ENCODE measurements around the gene ASB3.
"Not testable (repeated sequence)": the region's sequence is repeated elsewhere in the genome, so short reads cannot be mapped to it uniquely, and the experiment has no call there.

Gene ASB3

GRCh38 chr2:53786705-53787613 is at the start of gene ASB3, which contains the start of gene ERLEC1:
TSS of gene ASB3 (minus strand) at chr2:53786953. CDS start at chr2:53765572, 21,381 bp downstream.
TSS of gene ERLEC1 (plus strand) at chr2:53787044. CDS start at chr2:53787211, 167 bp downstream.
- no peaks in the 10 kb centered on the region for H3K9me3 Mint-ChIP-seq
- H3K27ac Mint-ChIP-seq, result peak within 1 kb of the TSS; percentile 95
- H3K4me3 Mint-ChIP-seq, result peak within 1 kb of the TSS; percentile 95
- peaks cover 54% of the 10 kb centered on the region for H3K4me1 Mint-ChIP-seq
- DNase-seq, result peak; percentile 91
- ATAC-seq, result peak; percentile 94
- peaks cover 7% of the 10 kb centered on the region for H3K36me3 Mint-ChIP-seq (ENCODE audit: low read depth)
- H3K27me3 Mint-ChIP-seq, result no peaks in the 10 kb centered on the region

GRCh38 chr2:53829980-53830290 is 43.2 kb upstream of the ASB3 start:
- not testable (repeated sequence) for H3K4me3 Mint-ChIP-seq

GRCh38 chr2:53829273-53829979 is 42.7 kb upstream of the ASB3 start:
- H3K36me3 Mint-ChIP-seq (ENCODE audit: low read depth), result peaks cover 5% of the 10 kb centered on the region
- no peaks in the 10 kb centered on the region for H3K27me3 Mint-ChIP-seq
- DNase-seq (no peak), ATAC-seq (no peak)
- H3K9me3 Mint-ChIP-seq, result peaks cover 10% of the 10 kb centered on the region
- no peaks in the 10 kb centered on the region for H3K4me1 Mint-ChIP-seq
- no peak overlapping the region for H3K4me3 Mint-ChIP-seq
- H3K27ac Mint-ChIP-seq, result no peak overlapping the region

More at GRCh38 chr2:53829980-53830290, 43.2 kb upstream of the ASB3 start:
- not testable (repeated sequence) for H3K36me3 Mint-ChIP-seq (ENCODE audit: low read depth); H3K4me1 Mint-ChIP-seq; ATAC-seq; H3K27ac Mint-ChIP-seq; H3K27me3 Mint-ChIP-seq; DNase-seq
- peaks cover 15% of the 10 kb centered on the region for H3K9me3 Mint-ChIP-seq

- DNase-seq, result no peak
- Mint-ChIP-seq H3K36me3 (ENCODE audit: low read depth) (peaks cover 3% of the 10 kb centered on the region), H3K27me3 (no peaks in the 10 kb centered on the region), H3K4me3 (no peak overlapping the region), H3K4me1 (no peaks in the 10 kb centered on the region), H3K27ac (no peak overlapping the region), H3K9me3 (peaks cover 10% of the 10 kb centered on the region)
- ATAC-seq, result no peak
Observed at GRCh38 chr2:53828331-53828730, 41.6 kb upstream of the ASB3 start.

GRCh38 chr2:53827398-53828175 is 40.8 kb upstream of the ASB3 start:
- Mint-ChIP-seq H3K4me1 (no peaks in the 10 kb centered on the region), H3K4me3 (no peak overlapping the region), H3K27me3 (no peaks in the 10 kb centered on the region), H3K36me3 (ENCODE audit: low read depth) (peaks cover 5% of the 10 kb centered on the region), H3K9me3 (peaks cover 10% of the 10 kb centered on the region), H3K27ac (no peak overlapping the region)
- DNase-seq, result no peak
- ATAC-seq, result no peak

- H3K36me3 Mint-ChIP-seq (ENCODE audit: low read depth), result peaks cover 5% of the 10 kb centered on the region
- peaks cover 10% of the 10 kb centered on the region for H3K9me3 Mint-ChIP-seq
- no peak overlapping the region for H3K27ac Mint-ChIP-seq
- ATAC-seq (no peak), DNase-seq (no peak)
- no peaks in the 10 kb centered on the region for H3K4me1 Mint-ChIP-seq
- no peak overlapping the region for H3K4me3 Mint-ChIP-seq
- H3K27me3 Mint-ChIP-seq, result no peaks in the 10 kb centered on the region
Observed at GRCh38 chr2:53826587-53827397, 40.0 kb upstream of the ASB3 start.

GRCh38 chr2:53826030-53826410 is 39.3 kb upstream of the ASB3 start:
- H3K9me3 Mint-ChIP-seq, result peaks cover 10% of the 10 kb centered on the region
- no peaks in the 10 kb centered on the region for H3K4me1 Mint-ChIP-seq
- H3K27me3 Mint-ChIP-seq, result no peaks in the 10 kb centered on the region
- H3K27ac Mint-ChIP-seq, result no peak overlapping the region
- peaks cover 3% of the 10 kb centered on the region for H3K36me3 Mint-ChIP-seq (ENCODE audit: low read depth)
- DNase-seq, result no peak
- H3K4me3 Mint-ChIP-seq, result no peak overlapping the region
- ATAC-seq, result no peak

- peak; percentile 7 for DNase-seq
- not testable (repeated sequence) for H3K36me3 Mint-ChIP-seq (ENCODE audit: low read depth); ATAC-seq; H3K4me3 Mint-ChIP-seq; H3K4me1 Mint-ChIP-seq; H3K9me3 Mint-ChIP-seq; H3K27me3 Mint-ChIP-seq; H3K27ac Mint-ChIP-seq
Observed at GRCh38 chr2:53823639-53824038, 36.9 kb upstream of the ASB3 start.

GRCh38 chr2:53821810-53822209 is 35.1 kb upstream of the ASB3 start:
- no peaks in the 10 kb centered on the region for H3K27me3 Mint-ChIP-seq
- H3K9me3 Mint-ChIP-seq, result no peaks in the 10 kb centered on the region
- peaks cover 13% of the 10 kb centered on the region for H3K36me3 Mint-ChIP-seq (ENCODE audit: low read depth)
- no peak for DNase-seq
- no peak for ATAC-seq
- H3K4me1 Mint-ChIP-seq, result no peaks in the 10 kb centered on the region
- no peak overlapping the region for H3K4me3 Mint-ChIP-seq
- H3K27ac Mint-ChIP-seq, result no peak overlapping the region

GRCh38 chr2:53820711-53821110 is 34.0 kb upstream of the ASB3 start:
- Mint-ChIP-seq H3K27ac (no peak overlapping the region), H3K4me3 (no peak overlapping the region), H3K27me3 (no peaks in the 10 kb centered on the region), H3K4me1 (no peaks in the 10 kb centered on the region), H3K9me3 (no peaks in the 10 kb centered on the region), H3K36me3 (ENCODE audit: low read depth) (peaks cover 18% of the 10 kb centered on the region)
- ATAC-seq (no peak), DNase-seq (no peak)

GRCh38 chr2:53820048-53820447 is 33.3 kb upstream of the ASB3 start:
- Mint-ChIP-seq H3K36me3 (ENCODE audit: low read depth) (peaks cover 23% of the 10 kb centered on the region), H3K27ac (no peak overlapping the region), H3K27me3 (no peaks in the 10 kb centered on the region), H3K4me3 (no peak overlapping the region), H3K9me3 (no peaks in the 10 kb centered on the region), H3K4me1 (no peaks in the 10 kb centered on the region)
- ATAC-seq (no peak), DNase-seq (no peak)

GRCh38 chr2:53819634-53820033 is 32.9 kb upstream of the ASB3 start:
- ATAC-seq, result no peak
- H3K36me3 Mint-ChIP-seq (ENCODE audit: low read depth), result peaks cover 25% of the 10 kb centered on the region
- H3K9me3 Mint-ChIP-seq, result no peaks in the 10 kb centered on the region
- no peak overlapping the region for H3K4me3 Mint-ChIP-seq
- H3K4me1 Mint-ChIP-seq, result no peaks in the 10 kb centered on the region
- H3K27ac Mint-ChIP-seq, result no peak overlapping the region
- H3K27me3 Mint-ChIP-seq, result no peaks in the 10 kb centered on the region
- DNase-seq, result no peak

GRCh38 chr2:53818854-53819435 is 32.2 kb upstream of the ASB3 start:
- Mint-ChIP-seq H3K36me3 (ENCODE audit: low read depth) (peaks cover 25% of the 10 kb centered on the region), H3K27ac (no peak overlapping the region), H3K27me3 (no peaks in the 10 kb centered on the region), H3K4me1 (no peaks in the 10 kb centered on the region), H3K4me3 (no peak overlapping the region), H3K9me3 (no peaks in the 10 kb centered on the region)
- DNase-seq, result no peak
- ATAC-seq, result no peak

- no peaks in the 10 kb centered on the region for H3K27me3 Mint-ChIP-seq
- no peak for DNase-seq
- H3K4me3 Mint-ChIP-seq, result no peak overlapping the region
- peaks cover 33% of the 10 kb centered on the region for H3K36me3 Mint-ChIP-seq (ENCODE audit: low read depth)
- no peaks in the 10 kb centered on the region for H3K4me1 Mint-ChIP-seq
- H3K27ac Mint-ChIP-seq, result no peak overlapping the region
- no peaks in the 10 kb centered on the region for H3K9me3 Mint-ChIP-seq
- ATAC-seq, result no peak
Observed at GRCh38 chr2:53813151-53813550, 26.4 kb upstream of the ASB3 start.
